HG02678 (cell line): ENCODE data around the gene TBL1XR1.
"Not testable (repeated sequence)": the region's sequence is repeated elsewhere in the genome, so short reads cannot be mapped to it uniquely, and the experiment has no call there.

Experiments used
- ATAC-seq: cut with Tn5 transposase; IDR thresholded peaks from one replicate; pipeline ENCODE4 v1.9.1; 2021; ENCODE audit warnings: mild to moderate bottlenecking, moderate library complexity; ENCODE audit not compliant: unreplicated experiment

Gene TBL1XR1

GRCh38 chr3:177185035-177185574 lies 12.2 kb downstream of the TBL1XR1 start:
- peak; percentile 30 for ATAC-seq

GRCh38 chr3:177184602-177185001 lies 12.7 kb downstream of the TBL1XR1 start:
- peak; percentile 82 for ATAC-seq

GRCh38 chr3:177182352-177182751 lies 14.9 kb downstream of the TBL1XR1 start:
- ATAC-seq, result no peak

GRCh38 chr3:177181418-177181817 lies 15.9 kb downstream of the TBL1XR1 start:
- ATAC-seq, result no peak

GRCh38 chr3:177180506-177180905 lies 16.8 kb downstream of the TBL1XR1 start:
- no peak for ATAC-seq

- no peak for ATAC-seq
Observed at GRCh38 chr3:177179281-177180067, 17.8 kb downstream of the TBL1XR1 start.

GRCh38 chr3:177177749-177178221 lies 19.5 kb downstream of the TBL1XR1 start:
- ATAC-seq, result no peak

GRCh38 chr3:177174607-177175170 lies 22.6 kb downstream of the TBL1XR1 start:
- ATAC-seq, result no peak

GRCh38 chr3:177169936-177170722 lies 27.2 kb downstream of the TBL1XR1 start:
- ATAC-seq, result no peak

- no peak for ATAC-seq
Observed at GRCh38 chr3:177168431-177168830, 28.9 kb downstream of the TBL1XR1 start.

GRCh38 chr3:177162742-177163141 lies 34.5 kb downstream of the TBL1XR1 start:
- ATAC-seq, result no peak

GRCh38 chr3:177161603-177162002 lies 35.7 kb downstream of the TBL1XR1 start:
- not testable (repeated sequence) for ATAC-seq

GRCh38 chr3:177158461-177158860 lies 38.8 kb downstream of the TBL1XR1 start:
- no peak for ATAC-seq

- no peak for ATAC-seq
Observed at GRCh38 chr3:177157492-177157891, 39.8 kb downstream of the TBL1XR1 start.

GRCh38 chr3:177154733-177155132 lies 42.5 kb downstream of the TBL1XR1 start:
- ATAC-seq, result no peak

- ATAC-seq, result peak; percentile 93
Observed at GRCh38 chr3:177150970-177151627, 46.2 kb downstream of the TBL1XR1 start.

GRCh38 chr3:177150218-177150916 lies 46.9 kb downstream of the TBL1XR1 start:
- ATAC-seq, result no peak

- no peak for ATAC-seq
Observed at GRCh38 chr3:177149106-177149505, 48.2 kb downstream of the TBL1XR1 start.

GRCh38 chr3:177147790-177148189 lies 49.5 kb downstream of the TBL1XR1 start:
- ATAC-seq, result no peak

GRCh38 chr3:177146646-177147045 lies 50.6 kb downstream of the TBL1XR1 start:
- ATAC-seq, result no peak
